Endothelial cell of umbilical vein (primary cell): ENCODE measurements around the gene SLC28A2. TPM values are rescaled to one million over a fixed set of nuclear protein-coding genes. Genes with fewer than 3 reads are reported as not detected.

ENCODE experiments used
- BruUV-seq: library from RNA; stranded (reverse); fragments of 400-500 nt; replicated peaks from 2 replicates; lab custom pipeline; 2021; lab: Mats Ljungman, UMichigan
- CTCF ChIA-PET: fragments of 300-600, 350-600 bp; sonication (Branson Sonifier 250); formaldehyde crosslinking; loops from one replicate; lab custom pipeline; 2021; ENCODE audit warnings: antibody characterized with exemption, inconsistent platforms; lab: Charles Lee
- POLR2A ChIA-PET: fragments of 300-600, 350-600 bp; sonication (Branson Sonifier 250); formaldehyde crosslinking; loops from one replicate; lab custom pipeline; 2021; ENCODE audit warnings: antibody characterized with exemption, inconsistent platforms; lab: Charles Lee
- DNase-seq: peaks from one replicate; pipeline ENCODE4 v3.0.0-alpha.2; 2011; ENCODE audit warnings: low read depth, low spot score
- FAIRE-seq: peaks from 2 replicates; lab custom pipeline; 2011; peaks lifted over from hg19 to GRCh38; lab: Jason Lieb, UNC
- H2AFZ ChIP-seq: 2 replicates; pipeline ENCODE4 v1.6.0; 2012; ENCODE audit warnings: low read depth, low read length, control low read depth, inconsistent platforms
- H3K27ac ChIP-seq: 2 replicates; pipeline ENCODE4 v1.5.1; 2011; ENCODE audit warnings: low read depth, mild to moderate bottlenecking, control low read depth, low read length, moderate library complexity; ENCODE audit not compliant: insufficient read depth
- H3K27me3 ChIP-seq, 2 experiments: 2 replicates each; pipeline versions ENCODE4 v1.6.0 to v1.6.1; 2011; ENCODE audit warnings: low read length in 2 of 2, mixed read lengths in 1 of 2; ENCODE audit not compliant: control insufficient read depth in 2 of 2, insufficient read depth in 2 of 2
- H3K36me3 ChIP-seq, 2 experiments: 2 replicates in 1 of 2; 3 replicates in 1 of 2; pipeline ENCODE4 v1.5.1; 2011; ENCODE audit warnings: low read length in 2 of 2, mild to moderate bottlenecking in 1 of 2, moderate library complexity in 1 of 2; ENCODE audit not compliant: control insufficient read depth in 2 of 2, insufficient read depth in 2 of 2; ENCODE audit errors: extremely low read depth in 1 of 2
- H3K4me1 ChIP-seq: 3 replicates; pipeline ENCODE4 v1.5.1; 2011; ENCODE audit warnings: mild to moderate bottlenecking, low read length; ENCODE audit not compliant: control insufficient read depth, insufficient read depth; ENCODE audit errors: extremely low read depth
- H3K4me2 ChIP-seq: 2 replicates; pipeline ENCODE4 v1.6.1; 2011; ENCODE audit warnings: low read length, control low read depth, mixed read lengths; ENCODE audit not compliant: insufficient read depth
- H3K4me3 ChIP-seq, 3 experiments: fragments of 200-600 bp in 1 of 3; sonication (generic), shearing (Covaris generic) in 1 of 3; replicated peaks in 1 of 3; 2 replicates each; pipeline ENCODE4 v1.5.1; 2011 to 2016; ENCODE audit warnings: control low read depth in 3 of 3, low read length in 3 of 3, mild to moderate bottlenecking in 2 of 3, inconsistent platforms in 1 of 3, low read depth in 1 of 3, moderate library complexity in 1 of 3; ENCODE audit not compliant: insufficient read depth in 1 of 3
- H3K79me2 ChIP-seq: 2 replicates; pipeline ENCODE4 v1.6.0; 2012; ENCODE audit warnings: low read length, inconsistent platforms; ENCODE audit not compliant: control insufficient read depth, insufficient read depth
- H3K9ac ChIP-seq: replicated peaks from 2 replicates; pipeline ENCODE3; 2011; ENCODE audit warnings: low read length, control low read depth; ENCODE audit not compliant: insufficient read depth; ENCODE audit errors: extremely low read depth
- H3K9me1 ChIP-seq: replicated peaks from 3 replicates; pipeline ENCODE4 v1.6.0; 2011; ENCODE audit warnings: mild to moderate bottlenecking, low read length; ENCODE audit not compliant: control insufficient read depth, insufficient read depth; ENCODE audit errors: extremely low read depth
- H3K9me3 ChIP-seq: replicated peaks from 2 replicates; pipeline ENCODE4 v1.5.1; 2012; ENCODE audit warnings: low read length, inconsistent platforms; ENCODE audit not compliant: control insufficient read depth, insufficient read depth
- H4K20me1 ChIP-seq: replicated peaks from 2 replicates; pipeline ENCODE3; 2011; ENCODE audit warnings: mild to moderate bottlenecking, low read length; ENCODE audit not compliant: control insufficient read depth, insufficient read depth; ENCODE audit errors: extremely low read depth
- CTCF ChIP-seq, 2 donors: IDR thresholded peaks; 1 replicate in 1 of 2; 2 replicates in 1 of 2; pipeline ENCODE4 v1.5.1; 2011; ENCODE audit warnings: low read length in 2 of 2, mild to moderate bottlenecking in 2 of 2, moderate library complexity in 2 of 2, control low read depth in 1 of 2, inconsistent platforms in 1 of 2, low read depth in 1 of 2; ENCODE audit not compliant: insufficient read depth in 1 of 2; ENCODE audit errors: extremely low read depth in 1 of 2
- EZH2 ChIP-seq: IDR thresholded peaks from 2 replicates; pipeline ENCODE4 v1.6.1; 2012; ENCODE audit warnings: borderline replicate concordance, low read depth, mild to moderate bottlenecking, moderate library complexity, low read length, inconsistent platforms; ENCODE audit not compliant: severe bottlenecking
- FOS ChIP-seq: IDR thresholded peaks from 2 replicates; pipeline ENCODE4 v1.6.1; 2011; ENCODE audit warnings: mild to moderate bottlenecking, low read length, moderate library complexity, borderline replicate concordance; ENCODE audit not compliant: insufficient read depth
- GATA2 ChIP-seq: IDR thresholded peaks from 2 replicates; pipeline ENCODE4 v1.7.0; 2011; ENCODE audit warnings: low read depth, mild to moderate bottlenecking, moderate library complexity, mixed read lengths, low read length; ENCODE audit not compliant: insufficient read length, insufficient read depth
- MAX ChIP-seq: IDR thresholded peaks from 2 replicates; pipeline ENCODE4 v1.6.1; 2011; ENCODE audit not compliant: insufficient read depth, insufficient read length
- dilution Hi-C: fragments of 300-500 bp; cut with MboI; formaldehyde crosslinking; loops from one replicate; pipeline ENCODE4 v1.15.0; 2019; ENCODE audit warnings: low sequenced_read_pairs; ENCODE audit not compliant: extremely low pct_ligation_motif_present
- intact Hi-C: fragments of 100-400 bp; cut with micrococcal nuclease; formaldehyde crosslinking; loops from one replicate; pipeline ENCODE4 v1.10.0; 2022
- polyA plus RNA-seq, 4 experiments: library from polyadenylated mRNA; depleted of rRNA in 3 of 4; stranded (reverse) in 3 of 4; unstranded in 1 of 4; fragments of >200 nt; gene quantifications; 2 replicates each; pipeline versions ENCODE4 v1.2.1 to v1.2.3, GENCODE V29; 2011 to 2012; ENCODE audit warnings: missing spikeins in 1 of 4
- total RNA-seq: library from RNA; stranded (reverse); gene quantifications from 2 replicates; pipeline ENCODE4 v1.2.3, GENCODE V29; 2021

SLC28A2 gene
- total and polyA plus RNA-seq, 2 donors (not counting 3 experiments of a cell fraction or from before 2014, with no cell fraction given): not detected

- DNase-seq (no peak), FAIRE-seq (no peak)
- H3K4me3 ChIP-seq: no peak overlapping the region
- ChIA-PET CTCF (no interaction called here), POLR2A (no interaction called here)
- no peaks in the 10 kb centered on the region for H3K36me3 ChIP-seq
- BruUV-seq: no TSS peak
- H3K27me3 ChIP-seq: peaks cover 3 to 8% of the 10 kb centered on the region in 2 experiments
- no peak overlapping the region for H3K4me2 ChIP-seq
- H3K9ac ChIP-seq: no peak overlapping the region
- no peaks in the 10 kb centered on the region for H3K9me1 ChIP-seq
- no peaks in the 10 kb centered on the region for H3K4me1 ChIP-seq
- no peak overlapping the region for H3K27ac ChIP-seq
- H2AFZ ChIP-seq: no peak overlapping the region
- TF ChIP-seq GATA2 (no peak), FOS (no peak), EZH2 (no peak), CTCF (IDR thresholded peaks at IDR 0.05; ENCODE audit: extremely low read depth in 1 of 2, insufficient read depth in 1 of 2, low read depth in 1 of 2, low read length in 2 of 2) (no peak)
- H4K20me1 ChIP-seq: no peaks in the 10 kb centered on the region
- H3K9me3 ChIP-seq: no peaks in the 10 kb centered on the region
- H3K79me2 ChIP-seq: no peaks in the 10 kb centered on the region
- intact Hi-C loops (no loop called here), dilution Hi-C loops (no loop called here)
These were observed 26.3 kb upstream of the SLC28A2 start for GRCh38 chr15:45225506-45226273.

- dilution Hi-C loops: no loop called here
- no peaks in the 10 kb centered on the region for H3K79me2 ChIP-seq
- FAIRE-seq (no peak), DNase-seq (no peak)
- H3K9me1 ChIP-seq: no peaks in the 10 kb centered on the region
- no peak overlapping the region for H3K4me2 ChIP-seq
- BruUV-seq: no TSS peak
- no peak for TF ChIP-seq GATA2
- TF ChIP-seq MAX: no peak
- ChIA-PET CTCF (no interaction called here), POLR2A (no interaction called here)
- H2AFZ ChIP-seq: no peak overlapping the region
- H3K9ac ChIP-seq: no peak overlapping the region
- no peaks in the 10 kb centered on the region for H4K20me1 ChIP-seq
- H3K4me3 ChIP-seq: no peak overlapping the region
- intact Hi-C loops: no loop called here
- no peaks in the 10 kb centered on the region for H3K36me3 ChIP-seq
- peaks cover 0 to under 1% of the 10 kb centered on the region in 2 experiments for H3K27me3 ChIP-seq
- H3K9me3 ChIP-seq: no peaks in the 10 kb centered on the region
- H3K27ac ChIP-seq: no peak overlapping the region
- H3K4me1 ChIP-seq: no peaks in the 10 kb centered on the region
These were observed 23.1 kb upstream of the SLC28A2 start for GRCh38 chr15:45228931-45229330.
